ENCODE data around the gene GRAMD2A. TPM values are rescaled to one million over a fixed set of nuclear protein-coding genes. Genes with fewer than 3 reads are reported as not detected.

Gene GRAMD2A
- total RNA-seq, 3 donors from 2014 or later (not counting 1 experiment from before 2014, with no cell fraction given), result not detected

- H3K4me3 ChIP-seq (ENCODE audit: low read length), result no peak overlapping the region
- no peak overlapping the region for H3K27ac Mint-ChIP-seq
- H3K4me1 Mint-ChIP-seq, result no peaks in the 10 kb centered on the region
- no peaks in the 10 kb centered on the region for H3K9me3 Mint-ChIP-seq
- no peaks in the 10 kb centered on the region for H3K36me3 Mint-ChIP-seq
- H3K36me3 ChIP-seq (ENCODE audit: control insufficient read depth, insufficient read depth, low read length), result no peaks in the 10 kb centered on the region
- no peak overlapping the region for H3K27ac ChIP-seq (ENCODE audit: low read length)
- H3K27me3 ChIP-seq (ENCODE audit: control insufficient read depth, insufficient read depth, low read length), result no peaks in the 10 kb centered on the region
- H3K9me3 ChIP-seq (ENCODE audit: control insufficient read depth, insufficient read depth, low read length), result no peaks in the 10 kb centered on the region
- ATAC-seq (no peak), DNase-seq (no peak)
- TF ChIP-seq, protein P1, sequence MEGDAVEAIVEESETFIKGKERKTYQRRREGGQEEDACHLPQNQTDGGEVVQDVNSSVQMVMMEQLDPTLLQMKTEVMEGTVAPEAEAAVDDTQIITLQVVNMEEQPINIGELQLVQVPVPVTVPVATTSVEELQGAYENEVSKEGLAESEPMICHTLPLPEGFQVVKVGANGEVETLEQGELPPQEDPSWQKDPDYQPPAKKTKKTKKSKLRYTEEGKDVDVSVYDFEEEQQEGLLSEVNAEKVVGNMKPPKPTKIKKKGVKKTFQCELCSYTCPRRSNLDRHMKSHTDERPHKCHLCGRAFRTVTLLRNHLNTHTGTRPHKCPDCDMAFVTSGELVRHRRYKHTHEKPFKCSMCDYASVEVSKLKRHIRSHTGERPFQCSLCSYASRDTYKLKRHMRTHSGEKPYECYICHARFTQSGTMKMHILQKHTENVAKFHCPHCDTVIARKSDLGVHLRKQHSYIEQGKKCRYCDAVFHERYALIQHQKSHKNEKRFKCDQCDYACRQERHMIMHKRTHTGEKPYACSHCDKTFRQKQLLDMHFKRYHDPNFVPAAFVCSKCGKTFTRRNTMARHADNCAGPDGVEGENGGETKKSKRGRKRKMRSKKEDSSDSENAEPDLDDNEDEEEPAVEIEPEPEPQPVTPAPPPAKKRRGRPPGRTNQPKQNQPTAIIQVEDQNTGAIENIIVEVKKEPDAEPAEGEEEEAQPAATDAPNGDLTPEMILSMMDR (IDR thresholded peaks at IDR 0.05), result no peak
- no peak overlapping the region for H3K4me3 Mint-ChIP-seq
- WGBS (ENCODE audit: insufficient coverage), result 84% methylated on average over 8 of the region's 13 CpGs
- H3K4me1 ChIP-seq (ENCODE audit: control insufficient read depth, insufficient read depth, low read length), result no peaks in the 10 kb centered on the region
- intact Hi-C loops (cut with micrococcal nuclease), result no loop called here
- H3K27me3 Mint-ChIP-seq (ENCODE audit: low read depth in 2 of 2), result peaks cover 20% of the 10 kb centered on the region in 2 donors
These were observed 18.5 kb downstream of the GRAMD2A start for GRCh38 chr15:72178976-72179585.

- no peak overlapping the region for H3K4me3 Mint-ChIP-seq
- peaks cover 8 to 12% of the 10 kb centered on the region in 2 donors for H3K27me3 Mint-ChIP-seq (ENCODE audit: low read depth in 2 of 2)
- DNase-seq (no peak), ATAC-seq (no peak)
- Histone ChIP-seq H3K9me3 (ENCODE audit: control insufficient read depth, insufficient read depth, low read length) (no peaks in the 10 kb centered on the region), H3K4me3 (ENCODE audit: low read length) (no peak overlapping the region), H3K36me3 (ENCODE audit: control insufficient read depth, insufficient read depth, low read length) (no peaks in the 10 kb centered on the region), H3K4me1 (ENCODE audit: control insufficient read depth, insufficient read depth, low read length) (no peaks in the 10 kb centered on the region), H3K27ac (ENCODE audit: low read length) (no peak overlapping the region), H3K27me3 (ENCODE audit: control insufficient read depth, insufficient read depth, low read length) (no peaks in the 10 kb centered on the region)
- no peaks in the 10 kb centered on the region for H3K4me1 Mint-ChIP-seq
- H3K9me3 Mint-ChIP-seq, result no peaks in the 10 kb centered on the region
- 100% methylated on average over 2 of the region's 3 CpGs for WGBS (ENCODE audit: insufficient coverage)
- no peak overlapping the region for H3K27ac Mint-ChIP-seq
- intact Hi-C loops (cut with micrococcal nuclease), result no loop called here
- TF ChIP-seq, protein P1 (IDR thresholded peaks at IDR 0.05), result no peak
- H3K36me3 Mint-ChIP-seq, result no peaks in the 10 kb centered on the region
These were observed 20.8 kb downstream of the GRAMD2A start for GRCh38 chr15:72176743-72177142.

DNA sequence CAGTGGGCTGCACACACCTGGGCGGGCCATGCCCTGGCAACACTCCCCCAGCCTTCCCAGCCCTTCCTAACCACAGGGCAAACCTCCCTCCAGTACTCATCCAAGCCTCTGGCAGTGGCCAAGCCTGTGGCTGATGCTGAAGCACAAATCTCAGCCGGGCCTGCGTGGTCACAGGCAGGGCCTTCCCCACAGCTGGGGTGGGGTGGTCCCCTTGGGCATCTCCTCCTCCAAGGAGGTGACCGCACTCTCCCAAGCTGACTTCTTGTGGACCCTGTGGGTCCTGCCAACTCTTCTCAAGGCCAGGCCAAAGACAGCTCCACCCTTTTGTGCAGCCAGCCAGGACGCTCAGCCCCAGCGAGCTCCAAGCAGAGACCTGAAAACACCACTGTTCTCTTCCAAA, 21.4 kb downstream of the GRAMD2A start:
- H3K27ac Mint-ChIP-seq, result no peak overlapping the region
- ATAC-seq (no peak), DNase-seq (no peak)
- no peaks in the 10 kb centered on the region for H3K9me3 ChIP-seq (ENCODE audit: control insufficient read depth, insufficient read depth, low read length)
- intact Hi-C loops (cut with micrococcal nuclease), result no loop called here
- H3K4me1 ChIP-seq (ENCODE audit: control insufficient read depth, insufficient read depth, low read length), result no peaks in the 10 kb centered on the region
- no peaks in the 10 kb centered on the region for H3K36me3 ChIP-seq (ENCODE audit: control insufficient read depth, insufficient read depth, low read length)
- TF ChIP-seq, protein P1 (IDR thresholded peaks at IDR 0.05), result no peak
- no peak overlapping the region for H3K4me3 ChIP-seq (ENCODE audit: low read length)
- H3K27me3 ChIP-seq (ENCODE audit: control insufficient read depth, insufficient read depth, low read length), result no peaks in the 10 kb centered on the region
- H3K27me3 Mint-ChIP-seq (ENCODE audit: low read depth in 2 of 2), result peaks cover 6 to 8% of the 10 kb centered on the region in 2 donors
- H3K4me3 Mint-ChIP-seq, result no peak overlapping the region
- 86% methylated on average over 6 of the region's 6 CpGs for WGBS (ENCODE audit: insufficient coverage)
- H3K9me3 Mint-ChIP-seq, result no peaks in the 10 kb centered on the region
- no peaks in the 10 kb centered on the region for H3K36me3 Mint-ChIP-seq
- H3K4me1 Mint-ChIP-seq, result no peaks in the 10 kb centered on the region
- H3K27ac ChIP-seq (ENCODE audit: low read length), result no peak overlapping the region
